C4-2B (cell line): ENCODE data around the gene RHOH.

Source experiments
- ZFX ChIP-seq: fragments of 450-650 bp; IDR thresholded peaks from 2 replicates; pipeline ENCODE4 v1.6.1; 2017
- TF ChIP-seq, protein P1 (sequence below): fragments of 450-650 bp; conservative IDR thresholded peaks from 2 replicates; pipeline ENCODE4 v1.5.1; 2017; ENCODE audit warnings: mild to moderate bottlenecking

DNA sequence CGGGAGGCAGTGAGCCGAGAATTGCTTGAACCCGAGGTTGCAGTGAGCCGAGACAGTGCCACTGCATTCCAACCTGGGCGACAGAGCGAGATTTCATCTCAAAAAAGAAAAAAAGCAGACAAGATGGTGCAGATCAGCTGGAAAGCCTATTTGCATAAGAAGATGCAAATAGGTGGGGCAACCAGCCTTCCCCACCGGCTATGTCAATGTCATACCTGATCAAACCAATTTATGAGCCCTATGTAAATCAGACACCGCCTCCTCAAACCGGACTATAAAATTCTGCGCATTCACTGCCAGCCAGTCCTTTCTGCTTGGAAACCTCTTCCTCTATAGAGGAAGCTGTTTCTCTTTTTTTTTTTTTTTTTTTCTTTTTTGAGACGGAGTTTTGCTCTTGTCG lies 73.8 kb downstream of the RHOH start:
- TF ChIP-seq, protein P1, sequence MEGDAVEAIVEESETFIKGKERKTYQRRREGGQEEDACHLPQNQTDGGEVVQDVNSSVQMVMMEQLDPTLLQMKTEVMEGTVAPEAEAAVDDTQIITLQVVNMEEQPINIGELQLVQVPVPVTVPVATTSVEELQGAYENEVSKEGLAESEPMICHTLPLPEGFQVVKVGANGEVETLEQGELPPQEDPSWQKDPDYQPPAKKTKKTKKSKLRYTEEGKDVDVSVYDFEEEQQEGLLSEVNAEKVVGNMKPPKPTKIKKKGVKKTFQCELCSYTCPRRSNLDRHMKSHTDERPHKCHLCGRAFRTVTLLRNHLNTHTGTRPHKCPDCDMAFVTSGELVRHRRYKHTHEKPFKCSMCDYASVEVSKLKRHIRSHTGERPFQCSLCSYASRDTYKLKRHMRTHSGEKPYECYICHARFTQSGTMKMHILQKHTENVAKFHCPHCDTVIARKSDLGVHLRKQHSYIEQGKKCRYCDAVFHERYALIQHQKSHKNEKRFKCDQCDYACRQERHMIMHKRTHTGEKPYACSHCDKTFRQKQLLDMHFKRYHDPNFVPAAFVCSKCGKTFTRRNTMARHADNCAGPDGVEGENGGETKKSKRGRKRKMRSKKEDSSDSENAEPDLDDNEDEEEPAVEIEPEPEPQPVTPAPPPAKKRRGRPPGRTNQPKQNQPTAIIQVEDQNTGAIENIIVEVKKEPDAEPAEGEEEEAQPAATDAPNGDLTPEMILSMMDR: no peak
- no peak for TF ChIP-seq ZFX
